H1 (cell line): ENCODE results near the gene DIAPH2. TPM values are rescaled to one million over a fixed set of nuclear protein-coding genes. Genes with fewer than 3 reads are reported as not detected.

ENCODE experiments used
- CTCF ChIA-PET: fragments of 300-600 bp; sonication (Branson Sonifier 250); formaldehyde crosslinking; loops from one replicate; lab custom pipeline; 2021; ENCODE audit not compliant: partially characterized antibody; lab: Charles Lee
- POLR2A ChIA-PET: fragments of 300-600 bp; sonication (Branson Sonifier 250); formaldehyde crosslinking; loops from one replicate; lab custom pipeline; 2021; ENCODE audit warnings: inconsistent platforms; ENCODE audit not compliant: partially characterized antibody; lab: Charles Lee
- DNase-seq, 2 experiments: peaks; one replicate each; pipeline versions ENCODE4 v3.0.0 to v3.0.0-alpha.2; 2010 to 2022; ENCODE audit warnings: low spot score in 2 of 2, low read depth in 1 of 2, mixed read lengths in 1 of 2
- FAIRE-seq: peaks from 2 replicates; lab custom pipeline; 2011; peaks lifted over from hg19 to GRCh38; lab: Jason Lieb, UNC
- H2AFZ ChIP-seq: 2 replicates; pipeline ENCODE4 v1.8.1; 2012; ENCODE audit warnings: low read length, inconsistent platforms
- H2AK5ac ChIP-seq: 2 replicates; pipeline ENCODE4 v1.6.1; 2013; ENCODE audit warnings: low read depth, low read length
- H2BK120ac ChIP-seq: replicated peaks from 2 replicates; pipeline ENCODE3; 2013; ENCODE audit warnings: low read depth, low read length, inconsistent platforms
- H2BK12ac ChIP-seq: 2 replicates; pipeline ENCODE4 v1.6.1; 2013; ENCODE audit warnings: low read depth, low read length
- H2BK15ac ChIP-seq: 2 replicates; pipeline ENCODE4 v1.6.1; 2013; ENCODE audit warnings: low read length
- H2BK20ac ChIP-seq: 2 replicates; pipeline ENCODE4 v1.6.1; 2013; ENCODE audit warnings: low read length
- H2BK5ac ChIP-seq: 2 replicates; pipeline ENCODE4 v1.6.1; 2013; ENCODE audit warnings: low read depth, low read length
- H3K14ac ChIP-seq: 2 replicates; pipeline ENCODE4 v1.6.1; 2013; ENCODE audit warnings: inconsistent platforms; ENCODE audit not compliant: insufficient read length
- H3K18ac ChIP-seq: 2 replicates; pipeline ENCODE4 v1.6.1; 2013; ENCODE audit warnings: low read length; ENCODE audit errors: extremely low read depth
- H3K23ac ChIP-seq: 2 replicates; pipeline ENCODE4 v1.6.1; 2013; ENCODE audit warnings: inconsistent platforms; ENCODE audit not compliant: insufficient read length
- H3K23me2 ChIP-seq: 2 replicates; pipeline ENCODE4 v1.6.1; 2013; ENCODE audit warnings: low read depth, low read length
- H3K27ac ChIP-seq: 2 replicates; pipeline ENCODE4 v1.6.1; 2011; ENCODE audit warnings: low read depth, low read length, inconsistent platforms
- H3K27me3 ChIP-seq, 4 experiments: replicated peaks in 1 of 4; 1 replicate in 1 of 4; 2 replicates in 3 of 4; pipeline versions ENCODE4 v1.6.1 to v1.8.1; 2011 to 2013; ENCODE audit warnings: low read length in 3 of 4, mild to moderate bottlenecking in 3 of 4, inconsistent platforms in 2 of 4, mixed read lengths in 2 of 4, moderate library complexity in 1 of 4; ENCODE audit not compliant: control insufficient read depth in 3 of 4, insufficient read depth in 3 of 4; ENCODE audit errors: extremely low read depth in 1 of 4
- H3K36me3 ChIP-seq, 4 experiments: 2 replicates each; pipeline versions ENCODE4 v1.6.1 to v1.8.1; 2011 to 2013; ENCODE audit warnings: mild to moderate bottlenecking in 4 of 4, low read length in 3 of 4, moderate library complexity in 2 of 4, control low read depth in 1 of 4, inconsistent platforms in 1 of 4; ENCODE audit not compliant: insufficient read depth in 4 of 4, control insufficient read depth in 2 of 4
- H3K4ac ChIP-seq: replicated peaks from 2 replicates; pipeline ENCODE3; 2013; ENCODE audit warnings: low read length, low read depth, mixed read lengths, inconsistent platforms; ENCODE audit not compliant: insufficient read length
- H3K4me1 ChIP-seq, 4 experiments: replicated peaks in 1 of 4; 1 replicate in 1 of 4; 2 replicates in 3 of 4; pipeline versions ENCODE4 v1.6.1 to v1.8.1; 2011 to 2013; ENCODE audit warnings: low read length in 3 of 4, inconsistent platforms in 2 of 4, mixed read lengths in 1 of 4; ENCODE audit not compliant: insufficient read depth in 4 of 4, control insufficient read depth in 3 of 4
- H3K4me2 ChIP-seq, 2 experiments: 2 replicates each; pipeline versions ENCODE4 v1.6.1 to v1.8.1; 2011 to 2013; ENCODE audit warnings: low read depth in 2 of 2, low read length in 2 of 2, control low read depth in 1 of 2, inconsistent platforms in 1 of 2, mild to moderate bottlenecking in 1 of 2; ENCODE audit not compliant: insufficient read depth in 1 of 2
- H3K4me3 ChIP-seq, 4 experiments: fragments of 200-600, 300-600 bp in 1 of 4; sonication (generic), shearing (Covaris generic), sonication (Bioruptor Twin) in 1 of 4; 2 replicates each; pipeline versions ENCODE4 v1.5.1 to v1.8.1; 2011 to 2016; ENCODE audit warnings: low read length in 4 of 4, low read depth in 3 of 4, control low read depth in 2 of 4, inconsistent platforms in 2 of 4, mild to moderate bottlenecking in 2 of 4, mixed read lengths in 1 of 4, moderate library complexity in 1 of 4; ENCODE audit not compliant: insufficient read depth in 2 of 4; ENCODE audit errors: extremely low read depth in 1 of 4
- H3K56ac ChIP-seq: replicated peaks from 2 replicates; pipeline ENCODE3; 2013; ENCODE audit warnings: low read depth, mild to moderate bottlenecking, mixed read lengths, low read length, inconsistent platforms; ENCODE audit not compliant: insufficient read length
- H3K79me1 ChIP-seq: 2 replicates; pipeline ENCODE4 v1.6.1; 2013; ENCODE audit warnings: low read depth, low read length, control low read depth
- H3K79me2 ChIP-seq, 2 experiments: 2 replicates each; pipeline versions ENCODE4 v1.6.1 to v1.8.1; 2012 to 2013; ENCODE audit warnings: low read length in 2 of 2, mild to moderate bottlenecking in 2 of 2, inconsistent platforms in 1 of 2; ENCODE audit not compliant: insufficient read depth in 2 of 2, control insufficient read depth in 1 of 2
- H3K9ac ChIP-seq, 4 experiments: replicated peaks in 1 of 4; 1 replicate in 1 of 4; 2 replicates in 3 of 4; pipeline versions ENCODE4 v1.6.1 to v1.8.1; 2011 to 2013; ENCODE audit warnings: low read depth in 3 of 4, low read length in 3 of 4, control low read depth in 2 of 4, mild to moderate bottlenecking in 2 of 4, moderate library complexity in 2 of 4, inconsistent platforms in 1 of 4; ENCODE audit errors: extremely low read depth in 1 of 4
- H3K9me3 ChIP-seq, 2 experiments: 2 replicates each; pipeline versions ENCODE4 v1.6.1 to v1.8.1; 2012 to 2013; ENCODE audit warnings: mild to moderate bottlenecking in 2 of 2, moderate library complexity in 2 of 2, control low read depth in 1 of 2, inconsistent platforms in 1 of 2, low read depth in 1 of 2, low read length in 1 of 2, mixed read lengths in 1 of 2; ENCODE audit not compliant: insufficient read depth in 2 of 2
- H4K20me1 ChIP-seq, 2 experiments: replicated peaks in 1 of 2; 2 replicates each; pipeline versions ENCODE3 to v1.8.1; 2011 to 2013; ENCODE audit warnings: inconsistent platforms in 2 of 2, low read length in 2 of 2, mild to moderate bottlenecking in 1 of 2; ENCODE audit not compliant: insufficient read depth in 2 of 2, control insufficient read depth in 1 of 2
- H4K5ac ChIP-seq: 2 replicates; pipeline ENCODE4 v1.6.1; 2013; ENCODE audit warnings: low read length, low read depth, mixed read lengths, inconsistent platforms; ENCODE audit not compliant: insufficient read length
- H4K8ac ChIP-seq: 2 replicates; pipeline ENCODE4 v1.8.0; 2013; ENCODE audit warnings: mild to moderate bottlenecking, moderate library complexity, low read length, inconsistent platforms; ENCODE audit not compliant: insufficient read depth; ENCODE audit errors: extremely low read depth
- H4K91ac ChIP-seq: replicated peaks from 2 replicates; pipeline ENCODE3; 2013; ENCODE audit warnings: low read length, mixed read lengths, inconsistent platforms; ENCODE audit not compliant: insufficient read length
- CBX8 ChIP-seq: fragments of 300-800, 300-1000 bp; sonication (generic); IDR thresholded peaks from 2 replicates; pipeline ENCODE4 v1.7.1; 2016; ENCODE audit warnings: low read depth, low read length, borderline replicate concordance
- CHD2 ChIP-seq: IDR thresholded peaks from 2 replicates; pipeline ENCODE4 v1.6.1; 2012; ENCODE audit warnings: low read length, improper control_type of control experiment
- PHF8 ChIP-seq: fragments of 200-600 bp; sonication (generic); conservative IDR thresholded peaks from 2 replicates; pipeline ENCODE4 v1.7.1; 2012; ENCODE audit warnings: low read depth, mild to moderate bottlenecking, inconsistent platforms, low read length, moderate library complexity
- SRF ChIP-seq: IDR thresholded peaks from 2 replicates; pipeline ENCODE4 v1.6.1; 2011; ENCODE audit warnings: mild to moderate bottlenecking, low read depth, low read length, moderate library complexity
- SUZ12 ChIP-seq: fragments of 200-600 bp; sonication (generic); IDR thresholded peaks from 2 replicates; pipeline ENCODE4 v1.6.1; 2012; ENCODE audit warnings: mild to moderate bottlenecking, inconsistent platforms, low read length, moderate library complexity, mixed read lengths
- ZNF274 ChIP-seq: IDR thresholded peaks from 2 replicates; pipeline ENCODE4 v1.7.0; 2012; ENCODE audit warnings: low read length, borderline replicate concordance; ENCODE audit errors: extremely low read depth
- WGBS, 2 experiments: shearing (Covaris generic) in 1 of 2; methylation state at CpG; one replicate each; pipeline versions ENCODE4 v1.1.6 to v1.1.7; 2013 to 2015; ENCODE audit warnings: low lambda C conversion rate in 2 of 2, mixed read lengths in 2 of 2, inconsistent platforms in 1 of 2, low coverage in 1 of 2, missing lambda C conversion rate in 1 of 2; ENCODE audit not compliant: insufficient replicate concordance in 2 of 2, insufficient coverage in 1 of 2, insufficient read length in 1 of 2; ENCODE audit errors: extremely low coverage in 1 of 2, missing lambda C conversion rate in 1 of 2; 5-methylcytosine and 5-hydroxymethylcytosine counted together
- polyA plus RNA-seq, 7 experiments: library from polyadenylated mRNA; depleted of rRNA in 3 of 7; stranded (reverse) in 5 of 7; unstranded in 2 of 7; fragments of >200 nt in 5 of 7; fragments of 200-250 nt in 2 of 7; gene quantifications; 1 replicate in 5 of 7; 2 replicates in 1 of 7; 4 replicates in 1 of 7; pipeline versions ENCODE4 v1.2.1 to v1.2.3, GENCODE V29; 2011 to 2013; ENCODE audit warnings: missing spikeins in 2 of 7, mixed read lengths in 2 of 7
- total RNA-seq: library from RNA; stranded (reverse); fragmentation: NEBNext Ultra II Directional; extraction: Animal tissue kit (Norgen Biotek cat#: 25700); gene quantifications from 2 replicates; pipeline ENCODE4 v1.2.1, GENCODE V29; 2021

Gene DIAPH2
- total and polyA plus RNA-seq, 2 of the 8 experiments (the other 6 are each of a cell fraction or from before 2014, with no cell fraction given): 4.4 to 24.3 TPM

GRCh38 chrX:97636473-97637140 is 952.0 kb downstream of the DIAPH2 start:
- Histone ChIP-seq H3K36me3 (no peaks in the 10 kb centered on the region), H3K18ac (no peak overlapping the region), H3K14ac (no peak overlapping the region), H3K23me2 (no peaks in the 10 kb centered on the region), H3K56ac (no peak overlapping the region), H2BK12ac (no peak overlapping the region), H3K27me3 (no peaks in the 10 kb centered on the region; a peak in 1 of 7 replicates), H4K20me1 (no peaks in the 10 kb centered on the region), H2BK120ac (no peak overlapping the region), H4K8ac (no peak overlapping the region), H4K5ac (no peak overlapping the region), H3K4me2 (no peak overlapping the region), H3K9ac (no peak overlapping the region), H3K4ac (no peak overlapping the region), H2BK15ac (no peak overlapping the region), H3K23ac (no peak overlapping the region), H3K79me1 (no peaks in the 10 kb centered on the region), H2BK20ac (0 out of 2 replicates have a peak overlapping the region, but pooled peaks have one; percentile 61), H3K27ac (no peak overlapping the region), H2BK5ac (no peak overlapping the region), H4K91ac (no peak overlapping the region), H2AK5ac (no peak overlapping the region), H3K4me3 (no peak overlapping the region), H3K4me1 (peaks cover 2 to 9% (median 4%) of the 10 kb centered on the region in 4 experiments; a peak in 5 of 7 replicates), H3K79me2 (no peaks in the 10 kb centered on the region), H3K9me3 (no peaks in the 10 kb centered on the region)
- POLR2A ChIA-PET: no interaction called here
- whole genome bisulfite sequencing, 2 experiments: 87% methylated on average over 4 of the region's 5 CpGs; no CpG with 5 or more reads in 1 of the 2 experiments
- DNase-seq (no peak), FAIRE-seq (peak; percentile 90)
- CTCF ChIA-PET: interaction anchor here (1.0 kb wide), 1 partner anchor 22 kb away, joined by 3 read pairs; no protein-coding TSS in a partner anchor
- TF ChIP-seq CHD2 (no peak), CBX8 (no peak), SRF (no peak), ZNF274 (no peak), PHF8 (no peak), SUZ12 (no peak)
- TF ChIP-seq, all 59 proteins: peak for 0
- H2AFZ ChIP-seq: peak overlapping the region; percentile 7; the same call in 1 of the 2 replicates
